Stimulated activated CD4-positive, alpha-beta T cell treated with anti-CD3 and anti-CD28 coated beads, Interleukin-15, amount 100 ng/mL, for 1 hour (primary cell): ENCODE results near the gene CUL9.

ENCODE experiments used
- DNase-seq, 2 donors: peaks; one replicate each; pipeline ENCODE4 v3.0.0-alpha.2; 2020; ENCODE audit warnings: low read depth in 1 of 2, low spot score in 1 of 2

CUL9 gene

DNA sequence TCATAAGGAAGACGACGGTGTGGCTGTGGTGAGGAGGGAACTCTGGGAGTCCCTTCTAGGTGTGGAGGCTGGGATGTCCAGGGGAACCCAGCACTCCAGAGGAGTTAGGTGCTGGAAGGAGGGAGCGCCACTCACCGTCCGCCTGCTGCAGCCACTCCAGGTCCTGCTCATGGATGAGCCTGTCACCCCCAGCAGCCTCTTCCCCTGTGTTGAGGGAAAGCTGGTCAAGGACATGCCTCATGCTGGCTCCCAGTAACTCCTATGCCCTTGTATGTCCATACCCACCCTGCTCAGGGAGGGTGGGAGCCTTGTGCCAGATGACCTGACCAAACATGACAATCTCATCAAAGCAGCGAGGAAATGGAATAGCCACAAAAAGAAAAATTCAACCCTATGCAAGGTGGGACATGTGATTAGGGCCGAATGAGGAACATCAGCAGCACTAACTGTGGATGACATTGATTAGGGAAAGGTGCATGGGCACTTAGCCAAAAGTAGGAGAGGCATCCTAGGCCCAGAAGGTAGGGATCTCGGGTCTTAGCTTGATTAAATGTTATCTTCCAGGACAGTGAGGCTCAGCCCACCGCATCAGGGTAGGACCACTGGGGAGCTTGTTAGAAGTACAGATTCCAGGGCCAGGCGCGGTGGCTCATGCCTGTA lies 44.3 kb downstream of the CUL9 start:
- DNase-seq = no peak

GRCh38 chr6:43228951-43229802 lies 47.2 kb downstream of the CUL9 start, which contains the start of gene DNPH1:
TSS of gene DNPH1 (minus strand) at chr6:43229481. CDS start at chr6:43229456, 25 bp downstream.
- DNase-seq = peak; percentile 68 to 80

DNA sequence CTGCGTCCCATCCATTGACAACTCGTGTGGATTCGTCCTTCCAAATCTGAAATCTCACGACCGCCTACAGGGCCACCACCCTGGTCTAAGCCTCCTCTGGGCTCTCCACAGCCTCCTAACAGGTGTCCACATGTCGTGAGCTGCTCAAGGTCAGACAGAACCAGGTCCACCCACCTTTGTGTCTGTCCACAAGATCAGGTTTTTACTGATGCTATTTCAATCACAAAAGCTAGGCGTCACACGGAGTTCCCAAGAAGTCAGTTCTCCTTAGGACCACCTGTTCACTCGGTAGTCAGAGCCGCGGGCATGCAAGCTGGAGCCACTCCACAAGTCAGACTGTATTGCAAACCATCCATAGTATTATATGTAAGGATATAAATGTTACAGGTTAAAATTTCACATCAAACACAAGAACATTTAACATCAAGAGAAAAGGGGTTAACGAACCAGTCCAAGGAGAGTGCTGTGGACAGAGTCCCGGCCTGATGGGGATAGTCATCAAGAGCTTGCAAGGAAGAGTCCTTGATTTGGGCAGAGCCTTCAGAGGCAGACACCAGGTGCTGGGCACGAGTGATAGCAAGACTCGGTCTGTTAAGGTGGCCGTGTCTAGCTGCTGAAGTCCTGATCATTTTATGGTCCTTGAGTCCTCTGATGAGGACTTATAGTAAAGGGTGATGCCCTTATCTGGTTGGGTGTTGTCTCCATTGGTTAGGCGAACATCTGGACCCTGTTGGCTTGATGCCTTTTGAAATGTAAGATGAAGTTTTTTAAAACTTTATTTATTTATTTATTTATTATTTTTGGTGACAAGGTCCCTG lies 48.0 kb downstream of the CUL9 start:
- no peak for DNase-seq

DNA sequence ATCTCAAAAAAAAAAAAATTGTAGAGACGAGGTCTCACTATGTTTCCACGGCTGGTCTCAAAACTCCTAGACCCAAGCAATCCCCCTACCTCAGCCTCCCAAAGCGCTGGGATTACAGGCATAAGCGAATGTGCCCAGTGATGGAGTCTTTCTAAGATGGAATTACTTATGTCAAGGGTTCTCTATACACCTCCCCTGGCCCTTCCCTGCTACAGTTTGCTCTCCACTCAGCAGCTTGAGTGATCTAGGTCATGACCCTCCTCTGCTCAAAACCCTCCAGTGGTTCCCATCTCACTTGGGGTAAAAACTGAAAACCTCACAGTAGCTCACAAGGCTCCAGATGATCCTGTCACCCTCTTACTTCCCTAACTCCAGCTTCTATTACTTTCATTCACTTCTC lies 49.1 kb downstream of the CUL9 start:
- no peak for DNase-seq

GRCh38 chr6:43231735-43232450 lies 49.9 kb downstream of the CUL9 start:
- no peak for DNase-seq

DNA sequence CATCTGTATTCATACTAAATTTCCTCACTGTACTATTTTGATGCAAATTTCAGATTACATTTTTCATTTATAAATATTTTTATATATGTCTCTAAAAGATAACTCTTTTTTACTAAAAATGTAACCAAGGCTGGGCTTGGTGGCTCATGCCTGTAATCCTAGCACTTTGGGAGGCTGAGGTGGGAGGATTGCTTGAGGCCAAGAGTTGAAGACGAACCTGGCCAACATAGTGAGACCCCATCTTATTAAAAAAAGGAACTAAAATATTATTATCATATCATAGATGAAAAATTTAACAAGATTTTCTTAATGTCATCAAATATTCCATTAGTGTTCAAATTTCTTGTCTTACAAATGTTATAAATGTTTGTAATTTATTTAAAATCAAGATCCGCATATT lies 53.8 kb downstream of the CUL9 start:
- no peak for DNase-seq

GRCh38 chr6:43239054-43239453 lies 57.1 kb downstream of the CUL9 start:
- DNase-seq = no peak

DNA sequence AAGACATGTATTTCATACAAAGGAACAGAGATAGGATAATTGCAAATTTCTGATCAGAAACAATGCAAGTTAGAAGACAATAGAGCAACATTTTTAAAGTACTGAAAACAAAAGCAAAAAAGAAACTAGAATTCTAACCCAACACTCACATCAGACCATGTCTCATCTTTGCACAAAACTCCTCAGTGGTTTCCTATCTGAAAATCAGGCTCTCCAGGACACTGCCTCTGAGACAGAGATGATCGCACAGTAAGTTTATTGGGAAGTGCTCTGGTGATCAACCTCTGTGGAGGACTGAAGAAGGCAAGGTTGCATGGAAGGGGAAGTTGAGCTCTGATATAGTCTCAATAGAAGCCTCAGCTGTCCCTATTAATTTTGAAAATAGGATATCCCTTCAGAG lies 59.0 kb downstream of the CUL9 start:
- DNase-seq = no peak

DNA sequence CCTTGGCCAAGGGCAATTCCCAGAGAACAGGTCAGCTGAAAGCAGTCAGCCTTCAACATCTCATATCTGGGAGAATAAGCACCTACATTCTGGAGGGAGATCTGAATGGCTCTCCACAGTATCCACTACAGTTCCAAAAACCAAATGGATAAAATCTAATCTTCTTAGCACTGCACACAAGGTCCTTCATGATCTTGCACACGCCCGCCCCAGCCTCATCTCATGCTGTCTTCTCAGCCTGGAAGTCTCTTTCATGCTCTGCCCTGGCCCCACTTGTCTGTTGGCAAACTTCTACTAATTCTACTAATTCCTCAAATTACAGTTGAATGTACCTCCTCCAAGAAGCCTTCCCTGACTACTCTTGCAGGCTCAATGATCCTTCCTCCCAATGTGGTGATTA lies 59.5 kb downstream of the CUL9 start:
- no peak for DNase-seq

GRCh38 chr6:43242908-43243663 lies 61.1 kb downstream of the CUL9 start, which contains the start of gene TTBK1:
TSS of gene TTBK1 (plus strand) at chr6:43243481. CDS start at chr6:43246661, 3,180 bp downstream.
- DNase-seq = no peak

DNA sequence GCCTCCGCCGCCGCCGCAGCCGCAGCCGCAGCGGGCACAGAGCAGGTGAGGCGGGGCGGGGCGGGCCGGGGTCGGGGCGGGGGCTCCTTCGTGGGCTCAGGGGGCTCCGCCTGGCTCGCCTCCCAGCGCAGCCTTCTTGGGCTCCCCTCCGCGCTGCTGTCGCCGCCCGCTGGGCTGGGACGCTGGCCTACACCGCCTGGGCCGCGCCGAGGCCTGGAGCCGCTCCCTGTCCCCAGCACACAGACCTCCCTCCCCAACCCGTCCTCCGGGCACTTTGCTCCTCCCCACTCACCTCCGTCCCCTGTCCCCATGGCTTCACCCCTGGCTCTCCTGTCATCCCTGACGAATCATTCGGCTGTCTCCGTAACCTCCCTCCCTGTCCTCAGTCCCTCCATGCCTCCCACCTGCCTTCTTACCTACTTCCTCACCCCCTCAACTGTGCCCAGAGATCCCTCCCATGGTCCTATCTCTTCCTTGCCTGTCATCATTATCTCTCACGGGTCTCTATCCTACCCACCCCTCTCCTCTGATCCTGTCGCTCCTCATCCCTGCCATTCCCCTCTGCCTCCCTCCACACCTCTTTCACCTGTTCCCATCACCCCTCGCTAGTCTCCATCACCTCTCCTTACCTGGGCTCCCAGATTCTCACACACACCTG lies 61.8 kb downstream of the CUL9 start:
- DNase-seq = no peak

DNA sequence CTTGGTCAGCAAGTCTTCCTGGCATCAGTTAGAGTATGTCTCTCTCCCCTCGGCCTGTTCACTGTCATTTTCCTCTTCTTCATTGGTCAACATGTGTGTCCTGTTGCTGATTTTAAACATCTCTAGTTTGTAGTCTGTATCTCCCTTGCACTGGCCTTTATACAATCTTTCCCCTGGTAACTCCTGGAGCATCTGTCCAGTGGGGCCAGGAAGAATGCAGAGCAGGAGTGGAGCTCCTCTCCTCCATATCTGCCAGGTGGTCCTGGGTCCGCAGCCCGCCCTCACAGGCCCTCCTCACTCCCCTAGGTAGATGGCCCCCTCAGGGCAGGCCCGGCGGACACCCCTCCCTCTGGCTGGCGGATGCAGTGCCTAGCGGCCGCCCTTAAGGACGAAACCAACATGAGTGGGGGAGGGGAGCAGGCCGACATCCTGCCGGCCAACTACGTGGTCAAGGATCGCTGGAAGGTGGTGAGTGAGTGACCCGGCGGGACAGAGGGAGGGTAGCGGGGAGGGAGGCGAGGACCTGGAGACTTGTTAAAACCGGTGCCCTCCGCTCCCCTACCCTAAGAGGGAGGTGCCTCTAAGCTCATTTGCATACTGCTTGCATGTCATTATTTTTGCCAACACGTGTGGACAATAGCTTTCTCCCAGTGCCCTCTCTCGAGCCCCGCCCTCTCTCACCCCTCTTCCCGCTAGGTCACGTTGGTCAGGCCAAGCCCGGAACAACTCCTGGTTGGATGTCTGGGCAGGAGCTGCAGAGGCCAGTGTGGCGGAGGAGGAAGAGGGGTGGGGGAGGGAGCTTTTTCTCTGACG lies 64.5 kb downstream of the CUL9 start:
- DNase-seq = no peak

DNA sequence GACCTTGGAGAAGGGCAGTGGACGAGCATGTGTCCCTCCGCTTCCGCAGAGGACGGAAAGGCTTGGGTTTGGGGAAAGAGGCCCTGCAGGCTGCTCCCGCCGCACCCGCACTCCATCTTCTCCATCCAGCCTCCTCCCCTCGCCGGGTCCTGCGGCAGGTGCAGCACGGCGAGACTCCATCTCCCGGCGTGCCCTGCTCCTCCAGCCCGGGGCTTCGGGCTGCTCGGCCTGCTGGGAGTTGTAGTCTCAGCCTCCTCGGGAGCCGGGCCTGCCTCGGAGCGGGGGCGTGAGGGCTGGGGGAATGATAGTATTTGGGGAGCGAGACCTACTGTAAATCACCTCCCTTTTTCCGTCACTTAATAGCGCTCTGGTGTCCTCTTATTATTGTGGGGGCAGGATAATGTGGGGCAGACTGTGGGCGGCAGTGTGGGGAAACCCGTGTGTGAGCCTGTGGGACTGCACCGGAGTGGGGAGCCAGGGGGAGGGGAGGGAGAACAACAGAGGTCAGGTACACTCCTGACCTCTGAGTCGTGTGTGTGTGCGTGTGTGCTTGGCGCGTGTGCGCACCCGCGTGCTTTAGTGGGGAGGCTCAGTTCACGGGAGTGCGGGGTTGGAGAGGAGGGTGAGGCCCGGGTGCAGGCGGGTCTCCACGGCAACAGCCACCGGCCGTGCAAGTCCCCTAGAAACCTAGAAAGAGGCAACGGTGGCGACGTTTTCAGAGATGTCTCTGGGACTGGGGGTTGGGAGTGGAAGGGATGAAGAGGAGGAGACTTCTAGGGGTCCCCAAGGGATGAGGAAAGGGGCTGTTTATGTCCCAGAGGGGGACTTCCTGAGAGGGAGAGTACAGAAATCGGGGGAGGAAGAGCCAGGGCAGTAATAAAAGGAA lies 65.4 kb downstream of the CUL9 start:
- peak; percentile 52 to 68 for DNase-seq

DNA sequence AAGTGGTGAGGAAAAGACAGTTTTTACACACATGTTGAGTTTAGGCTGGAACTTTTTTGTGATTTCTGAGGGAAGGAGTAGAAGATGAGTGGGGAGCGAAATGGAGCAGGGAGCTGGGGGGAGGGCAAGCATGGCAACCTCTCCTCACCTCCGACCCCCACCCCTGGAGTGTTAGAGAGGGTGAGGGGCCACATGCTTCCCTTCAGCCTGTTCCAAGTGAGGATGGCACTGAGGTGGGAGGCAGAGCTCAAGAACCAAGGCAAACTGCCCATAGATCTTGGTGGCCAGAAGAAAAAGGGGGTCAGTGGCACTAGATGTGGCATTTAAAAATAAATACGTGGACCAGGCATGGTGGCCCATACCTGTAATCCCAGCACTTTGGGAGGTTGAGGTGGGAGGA lies 66.1 kb downstream of the CUL9 start:
- DNase-seq = no peak

GRCh38 chr6:43248791-43249190 lies 66.8 kb downstream of the CUL9 start:
- DNase-seq = no peak

DNA sequence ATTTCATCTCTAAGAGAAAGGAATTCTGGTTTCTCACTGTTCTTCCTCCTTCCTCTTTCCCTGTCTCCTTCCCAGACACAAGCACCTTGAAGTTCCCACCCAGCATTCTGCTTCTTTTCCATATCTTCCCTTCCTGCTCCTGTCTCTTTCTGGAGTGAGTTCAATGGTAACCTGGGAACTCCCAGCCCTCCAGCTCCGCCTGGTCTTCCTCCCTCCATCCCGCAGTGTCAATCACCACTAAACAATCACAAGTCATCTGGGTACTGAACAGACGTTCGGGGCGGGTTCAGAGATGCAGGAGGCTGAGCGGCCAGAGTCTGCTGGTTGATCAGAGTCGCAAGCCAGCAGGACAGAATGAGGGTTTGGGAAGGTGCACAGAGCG lies 69.0 kb downstream of the CUL9 start:
- no peak for DNase-seq

DNA sequence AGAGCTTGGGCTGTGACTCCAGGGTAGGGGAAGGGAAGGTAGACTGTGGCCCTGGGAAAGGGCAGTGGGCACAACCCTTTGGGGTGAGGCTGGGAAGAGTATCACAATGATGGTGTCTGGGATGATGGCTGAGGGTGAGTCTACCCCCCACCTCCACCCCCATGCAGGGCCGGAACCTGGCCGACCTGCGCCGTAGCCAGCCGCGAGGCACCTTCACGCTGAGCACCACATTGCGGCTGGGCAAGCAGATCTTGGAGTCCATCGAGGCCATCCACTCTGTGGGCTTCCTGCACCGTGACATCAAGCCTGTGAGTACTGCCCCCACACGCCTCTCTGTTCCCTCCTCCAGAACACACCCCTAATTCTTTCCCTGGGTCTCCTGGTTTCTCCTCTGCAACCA lies 71.4 kb downstream of the CUL9 start:
- no peak for DNase-seq
